ENCODE results near the gene KIF26B. TPM values are rescaled to one million over a fixed set of nuclear protein-coding genes. Genes with fewer than 3 reads are reported as not detected.

KIF26B gene
- polyA plus RNA-seq, 6 donors from 2014 or later = 0.01 to 0.04 TPM; not detected in 4

GRCh38 chr1:245434280-245434679, 279.5 kb downstream of the KIF26B start:
- Mint-ChIP-seq H3K4me1 (no peaks in the 10 kb centered on the region), H3K27me3 (peaks cover 19 to 33% (median 19%) of the 10 kb centered on the region in 3 donors), H3K36me3 (no peaks in the 10 kb centered on the region), H3K4me3 (no peak overlapping the region), H3K27ac (no peak overlapping the region), H3K9me3 (peaks cover 0 to 17% (median 4%) of the 10 kb centered on the region in 7 donors)
- no peak for ATAC-seq (ENCODE audit: low read depth in 2 of 2)
- DNase-seq = no peak

- Mint-ChIP-seq H3K4me1 (no peaks in the 10 kb centered on the region), H3K27me3 (peaks cover 19 to 48% (median 30%) of the 10 kb centered on the region in 3 donors), H3K27ac (peak overlapping the region in 1 of 6 donors; percentile 44)
These were observed 281.6 kb downstream of the KIF26B start for GRCh38 chr1:245436407-245436806.

GRCh38 chr1:245437369-245438062, 282.7 kb downstream of the KIF26B start:
- ATAC-seq (ENCODE audit: low read depth in 2 of 2) (no peak), DNase-seq (no peak)
- H3K27ac Mint-ChIP-seq = no peak overlapping the region
- H3K9me3 Mint-ChIP-seq = peaks cover 0 to 13% (median 3%) of the 10 kb centered on the region in 7 donors
- H3K27me3 Mint-ChIP-seq = peaks cover 17 to 43% (median 38%) of the 10 kb centered on the region in 3 donors
- H3K4me3 Mint-ChIP-seq = no peak overlapping the region
- no peaks in the 10 kb centered on the region for H3K4me1 Mint-ChIP-seq
- H3K36me3 Mint-ChIP-seq = no peaks in the 10 kb centered on the region

More at GRCh38 chr1:245436407-245436806, 281.6 kb downstream of the KIF26B start:
- DNase-seq = no peak
- ATAC-seq (ENCODE audit: low read depth in 2 of 2) = no peak
- Mint-ChIP-seq H3K9me3 (peaks cover 0 to 17% (median 3%) of the 10 kb centered on the region in 7 donors), H3K36me3 (no peaks in the 10 kb centered on the region), H3K4me3 (no peak overlapping the region)

- ATAC-seq (ENCODE audit: low read depth in 2 of 2) (no peak), DNase-seq (no peak)
- Mint-ChIP-seq H3K9me3 (peaks cover 0 to 13% (median 4%) of the 10 kb centered on the region in 7 donors), H3K27me3 (peaks cover 11 to 43% (median 38%) of the 10 kb centered on the region in 3 donors), H3K4me3 (no peak overlapping the region), H3K27ac (no peak overlapping the region), H3K36me3 (no peaks in the 10 kb centered on the region), H3K4me1 (no peaks in the 10 kb centered on the region)
These were observed 286.1 kb downstream of the KIF26B start for GRCh38 chr1:245440922-245441321.

GRCh38 chr1:245441689-245442088, 286.9 kb downstream of the KIF26B start:
- Mint-ChIP-seq H3K4me3 (no peak overlapping the region), H3K9me3 (peaks cover 0 to 13% (median 4%) of the 10 kb centered on the region in 7 donors), H3K4me1 (no peaks in the 10 kb centered on the region), H3K36me3 (no peaks in the 10 kb centered on the region), H3K27me3 (peaks cover 11 to 43% (median 38%) of the 10 kb centered on the region in 3 donors), H3K27ac (no peak overlapping the region)
- ATAC-seq (ENCODE audit: low read depth in 2 of 2) (no peak), DNase-seq (no peak)

- H3K27ac Mint-ChIP-seq = no peak overlapping the region
- no peaks in the 10 kb centered on the region for H3K36me3 Mint-ChIP-seq
- DNase-seq (no peak), ATAC-seq (ENCODE audit: low read depth in 2 of 2) (no peak)
- peaks cover 0 to 23% (median 18%) of the 10 kb centered on the region in 3 donors for H3K27me3 Mint-ChIP-seq
- H3K4me1 Mint-ChIP-seq = no peaks in the 10 kb centered on the region
- peaks cover 0 to 10% (median 2%) of the 10 kb centered on the region in 7 donors for H3K9me3 Mint-ChIP-seq
- H3K4me3 Mint-ChIP-seq = no peak overlapping the region
These were observed 289.5 kb downstream of the KIF26B start for GRCh38 chr1:245444147-245444828.

GRCh38 chr1:245444945-245445344, 290.2 kb downstream of the KIF26B start:
- no peak for ATAC-seq (ENCODE audit: low read depth in 2 of 2)
- peaks cover 0 to 10% (median 4%) of the 10 kb centered on the region in 7 donors for H3K9me3 Mint-ChIP-seq
- no peaks in the 10 kb centered on the region for H3K4me1 Mint-ChIP-seq
- no peak overlapping the region for H3K4me3 Mint-ChIP-seq
- no peaks in the 10 kb centered on the region for H3K36me3 Mint-ChIP-seq
- H3K27me3 Mint-ChIP-seq = peaks cover 4 to 18% (median 12%) of the 10 kb centered on the region in 3 donors
- no peak for DNase-seq
- no peak overlapping the region for H3K27ac Mint-ChIP-seq

GRCh38 chr1:245448531-245448930, 293.7 kb downstream of the KIF26B start:
- Mint-ChIP-seq H3K9me3 (peaks cover 0 to 10% (median 5%) of the 10 kb centered on the region in 7 donors), H3K4me3 (no peak overlapping the region), H3K36me3 (no peaks in the 10 kb centered on the region), H3K4me1 (no peaks in the 10 kb centered on the region), H3K27me3 (peaks cover 0 to 8% (median 0%) of the 10 kb centered on the region in 3 donors), H3K27ac (no peak overlapping the region)
- ATAC-seq (ENCODE audit: low read depth in 2 of 2) (no peak), DNase-seq (no peak)

GRCh38 chr1:245448975-245449431, 294.2 kb downstream of the KIF26B start:
- H3K4me3 Mint-ChIP-seq = no peak overlapping the region
- DNase-seq = no peak
- peaks cover 0 to 10% (median 5%) of the 10 kb centered on the region in 7 donors for H3K9me3 Mint-ChIP-seq
- H3K4me1 Mint-ChIP-seq = no peaks in the 10 kb centered on the region
- H3K27me3 Mint-ChIP-seq = peaks cover 0 to 8% (median 0%) of the 10 kb centered on the region in 3 donors
- no peak for ATAC-seq (ENCODE audit: low read depth in 2 of 2)
- no peaks in the 10 kb centered on the region for H3K36me3 Mint-ChIP-seq
- H3K27ac Mint-ChIP-seq = no peak overlapping the region

- peaks cover 0 to 8% (median 0%) of the 10 kb centered on the region in 3 donors for H3K27me3 Mint-ChIP-seq
- no peak for ATAC-seq (ENCODE audit: low read depth in 2 of 2)
These were observed 298.8 kb downstream of the KIF26B start for GRCh38 chr1:245453541-245453940.

GRCh38 chr1:245454051-245454450, 299.3 kb downstream of the KIF26B start:
- H3K4me3 Mint-ChIP-seq = no peak overlapping the region
- no peak for ATAC-seq (ENCODE audit: low read depth in 2 of 2)
- no peak for DNase-seq
- H3K36me3 Mint-ChIP-seq = no peaks in the 10 kb centered on the region
- peaks cover 0 to 8% (median 0%) of the 10 kb centered on the region in 3 donors for H3K27me3 Mint-ChIP-seq
- no peak overlapping the region for H3K27ac Mint-ChIP-seq
- H3K9me3 Mint-ChIP-seq = peaks cover 0 to 5% (median 0%) of the 10 kb centered on the region in 7 donors
- no peaks in the 10 kb centered on the region for H3K4me1 Mint-ChIP-seq

More at GRCh38 chr1:245453541-245453940, 298.8 kb downstream of the KIF26B start:
- H3K4me3 Mint-ChIP-seq = no peak overlapping the region
- H3K27ac Mint-ChIP-seq = no peak overlapping the region
- H3K36me3 Mint-ChIP-seq = no peaks in the 10 kb centered on the region
- peaks cover 0 to 5% (median 0%) of the 10 kb centered on the region in 7 donors for H3K9me3 Mint-ChIP-seq
- H3K4me1 Mint-ChIP-seq = no peaks in the 10 kb centered on the region
- no peak for DNase-seq

GRCh38 chr1:245457562-245457961, 302.8 kb downstream of the KIF26B start:
- ATAC-seq (ENCODE audit: low read depth in 2 of 2) (no peak), DNase-seq (no peak)
- Mint-ChIP-seq H3K4me3 (no peak overlapping the region), H3K27me3 (no peaks in the 10 kb centered on the region), H3K36me3 (no peaks in the 10 kb centered on the region), H3K4me1 (no peaks in the 10 kb centered on the region), H3K9me3 (peaks cover 0 to 3% (median 0%) of the 10 kb centered on the region in 7 donors), H3K27ac (no peak overlapping the region)

GRCh38 chr1:245458234-245458633, 303.4 kb downstream of the KIF26B start:
- no peak overlapping the region for H3K4me3 Mint-ChIP-seq
- no peaks in the 10 kb centered on the region for H3K36me3 Mint-ChIP-seq
- no peaks in the 10 kb centered on the region for H3K9me3 Mint-ChIP-seq
- H3K27me3 Mint-ChIP-seq = no peaks in the 10 kb centered on the region
- no peak overlapping the region for H3K27ac Mint-ChIP-seq
- H3K4me1 Mint-ChIP-seq = no peaks in the 10 kb centered on the region
- DNase-seq = no peak
- no peak for ATAC-seq (ENCODE audit: low read depth in 2 of 2)

- Mint-ChIP-seq H3K4me1 (no peaks in the 10 kb centered on the region), H3K4me3 (no peak overlapping the region), H3K27me3 (no peaks in the 10 kb centered on the region), H3K36me3 (no peaks in the 10 kb centered on the region), H3K9me3 (no peaks in the 10 kb centered on the region), H3K27ac (no peak overlapping the region)
- ATAC-seq (ENCODE audit: low read depth in 2 of 2) (no peak), DNase-seq (no peak)
These were observed 304.0 kb downstream of the KIF26B start for GRCh38 chr1:245458761-245459174.

Measured in naive B cell (primary cell).